Thoracic aorta (tissue), 2 donors: ENCODE results near the gene TTK. TPM values are rescaled to one million over a fixed set of nuclear protein-coding genes. Genes with fewer than 3 reads are reported as not detected.

Experiments used
- ATAC-seq: fragments of 150-250 bp; one replicate; pipeline ENCODE4 v1.8.0; 2017; ENCODE audit warnings: low read depth; ENCODE audit not compliant: insufficient number of reproducible peaks, low FRiP score
- DNase-seq: peaks from one replicate; pipeline ENCODE4 v3.0.0-alpha.2; 2020; ENCODE audit warnings: low spot score
- H3K27ac ChIP-seq, 2 donors: fragments of 200-600 bp; sonication (generic); 1 replicate in 1 of 2; 2 replicates in 1 of 2; pipeline ENCODE4 v1.5.1; 2016; ENCODE audit warnings: mild to moderate bottlenecking in 2 of 2, moderate library complexity in 2 of 2
- H3K27me3 ChIP-seq: fragments of 200-600 bp; sonication (generic); replicated peaks from 2 replicates; pipeline ENCODE4 v1.6.0; 2016; ENCODE audit warnings: mild to moderate bottlenecking; ENCODE audit not compliant: insufficient read depth
- H3K36me3 ChIP-seq: fragments of 200-600 bp; sonication (generic); one replicate; pipeline ENCODE4 v1.5.1; 2016
- H3K4me1 ChIP-seq, 2 donors: fragments of 200-600 bp; sonication (generic); 1 replicate in 1 of 2; 2 replicates in 1 of 2; pipeline versions ENCODE4 v1.5.1 to v1.6.0; 2016; ENCODE audit warnings: low read depth in 2 of 2, mild to moderate bottlenecking in 1 of 2; ENCODE audit not compliant: control insufficient read depth in 1 of 2
- H3K4me3 ChIP-seq: fragments of 200-600 bp; sonication (generic); 2 replicates; pipeline ENCODE4 v1.5.1; 2016; ENCODE audit warnings: mild to moderate bottlenecking
- H3K9me3 ChIP-seq: fragments of 200-600 bp; sonication (generic); 2 replicates; pipeline ENCODE4 v1.5.1; 2016
- total RNA-seq, 2 donors: library from RNA; depleted of rRNA; stranded (reverse); fragments of >200 nt; gene quantifications; one replicate each; pipeline versions ENCODE4 v1.1.0 to v1.2.3, GENCODE V29; 2016
- TF ChIP-seq, protein P1 (sequence below): fragments of 200-600 bp; sonication (generic); IDR thresholded peaks from one replicate; pipeline ENCODE4 v1.5.1; 2019; ENCODE audit warnings: antibody characterized with exemption

TTK gene
- total RNA-seq, 2 donors from 2014 or later = 5.3 TPM; not detected in 1

DNA sequence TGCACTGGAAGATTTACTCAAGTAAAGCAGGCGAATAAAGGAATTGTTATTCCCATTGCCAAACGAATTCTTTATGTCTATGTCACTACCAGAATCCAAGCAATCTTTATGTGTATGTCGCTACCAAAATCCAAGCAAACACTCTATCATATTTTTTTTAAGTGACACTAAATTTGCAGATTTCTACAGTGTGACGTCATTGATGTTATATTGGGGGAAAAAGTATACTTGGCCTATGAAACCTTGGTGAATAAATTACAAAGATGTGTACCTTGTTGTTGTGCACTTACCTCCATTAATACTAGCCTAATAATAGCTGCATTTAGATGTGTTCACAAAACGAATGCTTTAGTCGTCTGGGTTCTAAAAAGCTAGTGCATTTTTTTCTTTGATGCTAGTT, 957 bp downstream of the TTK start:
- Histone ChIP-seq H3K4me1 (peaks cover 0 to 15% of the 10 kb centered on the region in 2 donors), H3K4me3 (no peak overlapping the region), H3K36me3 (no peaks in the 10 kb centered on the region), H3K27ac (no peak overlapping the region), H3K27me3 (no peaks in the 10 kb centered on the region), H3K9me3 (no peaks in the 10 kb centered on the region)
- DNase-seq (no peak), ATAC-seq (no peak)
- TF ChIP-seq, protein P1, sequence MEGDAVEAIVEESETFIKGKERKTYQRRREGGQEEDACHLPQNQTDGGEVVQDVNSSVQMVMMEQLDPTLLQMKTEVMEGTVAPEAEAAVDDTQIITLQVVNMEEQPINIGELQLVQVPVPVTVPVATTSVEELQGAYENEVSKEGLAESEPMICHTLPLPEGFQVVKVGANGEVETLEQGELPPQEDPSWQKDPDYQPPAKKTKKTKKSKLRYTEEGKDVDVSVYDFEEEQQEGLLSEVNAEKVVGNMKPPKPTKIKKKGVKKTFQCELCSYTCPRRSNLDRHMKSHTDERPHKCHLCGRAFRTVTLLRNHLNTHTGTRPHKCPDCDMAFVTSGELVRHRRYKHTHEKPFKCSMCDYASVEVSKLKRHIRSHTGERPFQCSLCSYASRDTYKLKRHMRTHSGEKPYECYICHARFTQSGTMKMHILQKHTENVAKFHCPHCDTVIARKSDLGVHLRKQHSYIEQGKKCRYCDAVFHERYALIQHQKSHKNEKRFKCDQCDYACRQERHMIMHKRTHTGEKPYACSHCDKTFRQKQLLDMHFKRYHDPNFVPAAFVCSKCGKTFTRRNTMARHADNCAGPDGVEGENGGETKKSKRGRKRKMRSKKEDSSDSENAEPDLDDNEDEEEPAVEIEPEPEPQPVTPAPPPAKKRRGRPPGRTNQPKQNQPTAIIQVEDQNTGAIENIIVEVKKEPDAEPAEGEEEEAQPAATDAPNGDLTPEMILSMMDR = no peak

DNA sequence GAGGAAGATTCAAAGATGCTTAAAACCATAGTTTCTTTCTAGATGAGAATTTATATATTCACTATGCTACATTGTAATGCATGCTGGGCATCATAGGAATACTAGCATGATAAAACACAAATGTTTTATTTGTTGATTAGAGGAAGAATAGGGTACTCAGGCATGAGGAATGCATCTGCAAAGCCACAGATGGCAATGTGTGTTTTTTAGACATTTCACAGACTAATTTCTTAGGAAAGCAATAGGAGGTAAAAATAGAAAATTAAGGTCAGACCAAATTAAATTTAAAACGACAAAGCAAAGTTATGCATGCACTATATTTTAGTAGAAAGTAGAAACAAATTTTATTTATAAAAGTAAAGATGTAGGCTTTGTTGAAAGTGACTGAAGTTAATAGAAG, 2.1 kb downstream of the TTK start:
- H3K9me3 ChIP-seq = no peaks in the 10 kb centered on the region
- no peak for DNase-seq
- TF ChIP-seq, protein P1 = no peak
- ATAC-seq = no peak
- no peak overlapping the region for H3K4me3 ChIP-seq
- H3K27me3 ChIP-seq = no peaks in the 10 kb centered on the region
- H3K27ac ChIP-seq = no peak overlapping the region
- H3K36me3 ChIP-seq = no peaks in the 10 kb centered on the region
- peaks cover 0 to 15% of the 10 kb centered on the region in 2 donors for H3K4me1 ChIP-seq

DNA sequence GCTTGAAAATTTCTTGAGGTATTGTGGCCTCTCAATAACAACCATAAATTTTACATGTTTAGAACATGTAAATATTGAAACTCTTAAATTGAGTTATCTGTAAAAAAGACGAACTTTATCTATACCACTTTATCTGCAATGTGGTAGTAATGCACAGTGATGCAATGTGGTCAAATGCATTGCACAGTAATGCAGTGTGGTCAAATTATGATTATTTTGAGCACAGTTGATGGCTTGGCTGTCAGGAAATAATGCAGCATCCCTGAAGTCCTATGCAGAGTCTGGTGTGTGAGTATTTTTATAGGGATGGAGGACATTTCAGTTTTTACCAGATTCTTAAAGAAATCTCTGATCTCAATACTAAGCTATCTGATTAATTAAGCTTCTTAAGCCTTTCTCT, 5.1 kb downstream of the TTK start:
- H3K36me3 ChIP-seq = no peaks in the 10 kb centered on the region
- no peak overlapping the region for H3K4me3 ChIP-seq
- ATAC-seq (no peak), DNase-seq (no peak)
- H3K27me3 ChIP-seq = no peaks in the 10 kb centered on the region
- TF ChIP-seq, protein P1 = no peak
- no peaks in the 10 kb centered on the region for H3K9me3 ChIP-seq
- peaks cover 0 to 8% of the 10 kb centered on the region in 2 donors for H3K4me1 ChIP-seq
- no peak overlapping the region for H3K27ac ChIP-seq

DNA sequence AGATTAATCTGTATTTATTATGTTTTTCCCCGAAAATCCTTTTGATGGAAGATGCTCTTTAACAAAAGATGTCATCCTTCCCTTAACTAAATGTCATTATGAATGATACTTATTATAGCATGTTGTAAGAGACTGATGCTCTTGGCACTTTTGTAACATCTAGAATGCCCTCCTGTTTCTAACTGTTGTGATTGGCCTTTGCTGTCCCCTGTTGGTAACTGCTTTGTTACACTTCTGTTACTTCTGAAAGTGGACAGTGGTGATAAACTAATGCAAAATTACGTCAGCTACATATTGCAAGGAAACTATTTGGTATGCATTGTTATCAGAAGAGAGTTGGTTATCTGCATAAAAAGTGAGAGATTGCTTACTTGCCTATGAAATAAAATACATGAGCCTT, 5.8 kb downstream of the TTK start:
- ATAC-seq = no peak
- H3K9me3 ChIP-seq = no peaks in the 10 kb centered on the region
- TF ChIP-seq, protein P1 = no peak
- no peak overlapping the region for H3K27ac ChIP-seq
- H3K27me3 ChIP-seq = no peaks in the 10 kb centered on the region
- H3K4me1 ChIP-seq = peaks cover 0 to 2% of the 10 kb centered on the region in 2 donors
- DNase-seq = no peak
- no peaks in the 10 kb centered on the region for H3K36me3 ChIP-seq
- no peak overlapping the region for H3K4me3 ChIP-seq

DNA sequence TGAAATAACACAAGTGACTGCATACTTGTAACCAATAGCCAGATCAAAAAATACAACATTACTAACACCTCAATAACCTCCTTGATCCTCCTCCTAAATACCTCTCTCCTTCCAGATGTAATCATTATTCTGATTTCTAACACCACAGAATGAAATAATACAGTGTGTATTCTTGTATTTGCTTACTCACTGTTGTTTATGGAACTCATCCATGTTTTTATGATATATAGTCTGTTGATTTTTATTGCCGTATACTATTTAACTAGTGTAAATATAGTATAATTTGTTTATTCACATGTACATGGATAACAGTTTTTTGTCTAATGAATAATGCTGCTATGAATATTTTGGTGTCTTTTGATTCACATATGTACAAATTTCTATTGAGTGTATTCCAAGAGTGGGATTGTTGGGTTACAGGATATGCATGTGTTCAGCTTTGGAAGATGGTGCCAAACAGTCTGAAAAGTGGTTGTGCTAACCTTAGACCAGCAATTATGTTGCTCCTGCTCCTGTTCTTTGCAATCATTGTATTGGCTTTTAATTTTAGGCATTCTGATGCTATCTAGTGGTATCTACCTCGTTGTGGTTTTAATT, 11.5 kb downstream of the TTK start:
- Histone ChIP-seq H3K27me3 (no peaks in the 10 kb centered on the region), H3K9me3 (no peaks in the 10 kb centered on the region), H3K27ac (no peak overlapping the region), H3K4me3 (no peak overlapping the region), H3K36me3 (no peaks in the 10 kb centered on the region), H3K4me1 (no peaks in the 10 kb centered on the region)
- no peak for DNase-seq
- ATAC-seq = no peak
- TF ChIP-seq, protein P1 = no peak
